ENCODE data around the gene CNIH1. TPM values are rescaled to one million over a fixed set of nuclear protein-coding genes. Genes with fewer than 3 reads are reported as not detected.

The CNIH1 gene
- polyA plus RNA-seq (2013, experiment 1 of 2) = 116 TPM
- 127 TPM for polyA plus RNA-seq (2013, experiment 2 of 2)

GRCh38 chr14:54440873-54441868, at the start of gene CNIH1:
TSS of gene CNIH1 (minus strand) at chr14:54441374. CDS start at chr14:54441327, 47 bp downstream.
- peaks cover 25% of the 10 kb centered on the region for H3K4me1 ChIP-seq (ENCODE audit: insufficient read depth, low read length)
- 3% methylated on average over 96 of the region's 100 CpGs for WGBS
- H3K36me3 ChIP-seq (ENCODE audit: insufficient read depth, low read length) = no peaks in the 10 kb centered on the region

GRCh38 chr14:54490445-54491175, 49.4 kb upstream of the CNIH1 start:
- Histone ChIP-seq H3K36me3 (ENCODE audit: insufficient read depth, low read length) (no peaks in the 10 kb centered on the region), H3K4me1 (ENCODE audit: insufficient read depth, low read length) (peaks cover 21% of the 10 kb centered on the region), H3K4me3 (ENCODE audit: low read length) (no peak overlapping the region), H3K9me3 (ENCODE audit: insufficient read depth, low read depth, low read length) (no peaks in the 10 kb centered on the region), H3K27ac (ENCODE audit: low read depth, low read length) (no peak overlapping the region), H3K27me3 (ENCODE audit: insufficient read depth, low read length) (no peaks in the 10 kb centered on the region), H3K9ac (ENCODE audit: low read depth, low read length) (no peak overlapping the region)
- WGBS = 66% methylated on average over 2 of the region's 3 CpGs

More at GRCh38 chr14:54440873-54441868, at the start of gene CNIH1:
- peak within 1 kb of the TSS; percentile 99 for H3K27ac ChIP-seq (ENCODE audit: low read depth, low read length)
- H3K9ac ChIP-seq (ENCODE audit: low read depth, low read length) = peak within 1 kb of the TSS; percentile 98
- peak within 1 kb of the TSS; percentile 97 for H3K4me3 ChIP-seq (ENCODE audit: low read length)
- H3K27me3 ChIP-seq (ENCODE audit: insufficient read depth, low read length) = no peaks in the 10 kb centered on the region
- H3K9me3 ChIP-seq (ENCODE audit: insufficient read depth, low read depth, low read length) = no peaks in the 10 kb centered on the region

- Histone ChIP-seq H3K9me3 (ENCODE audit: insufficient read depth, low read depth, low read length) (no peaks in the 10 kb centered on the region), H3K4me1 (ENCODE audit: insufficient read depth, low read length) (peaks cover 21% of the 10 kb centered on the region), H3K27ac (ENCODE audit: low read depth, low read length) (no peak overlapping the region), H3K9ac (ENCODE audit: low read depth, low read length) (no peak overlapping the region), H3K36me3 (ENCODE audit: insufficient read depth, low read length) (no peaks in the 10 kb centered on the region), H3K27me3 (ENCODE audit: insufficient read depth, low read length) (no peaks in the 10 kb centered on the region), H3K4me3 (ENCODE audit: low read length) (no peak overlapping the region; the same call in 1 of the 2 replicates)
- WGBS = 96% methylated on average over 4 of the region's 4 CpGs
Measured at GRCh38 chr14:54489731-54490444, 48.7 kb upstream of the CNIH1 start.

DNA sequence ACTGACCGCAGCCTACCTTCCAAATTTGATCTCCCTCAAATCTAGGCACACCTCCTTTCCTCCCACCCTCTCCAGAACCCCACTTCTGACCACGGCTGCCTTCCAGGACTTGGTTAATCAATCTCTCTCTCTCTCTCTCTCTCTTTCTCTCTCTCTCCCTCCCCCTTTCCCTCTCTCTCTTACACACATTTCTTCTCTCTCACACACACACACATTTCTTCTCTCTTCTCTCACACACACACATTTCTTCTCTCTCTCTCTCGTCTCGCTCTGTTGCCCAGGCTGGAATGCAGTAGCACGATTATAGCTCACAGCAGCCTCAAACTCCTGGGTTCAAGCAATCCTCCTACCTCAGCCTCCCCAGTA, 48.1 kb upstream of the CNIH1 start:
- WGBS = 53% methylated on average over 5 of the region's 5 CpGs
- Histone ChIP-seq H3K9ac (ENCODE audit: low read depth, low read length) (peak overlapping the region; percentile 86), H3K4me1 (ENCODE audit: insufficient read depth, low read length) (peaks cover 21% of the 10 kb centered on the region), H3K27me3 (ENCODE audit: insufficient read depth, low read length) (no peaks in the 10 kb centered on the region), H3K4me3 (ENCODE audit: low read length) (peak overlapping the region; percentile 88), H3K36me3 (ENCODE audit: insufficient read depth, low read length) (no peaks in the 10 kb centered on the region), H3K27ac (ENCODE audit: low read depth, low read length) (peak overlapping the region; percentile 73), H3K9me3 (ENCODE audit: insufficient read depth, low read depth, low read length) (no peaks in the 10 kb centered on the region)

DNA sequence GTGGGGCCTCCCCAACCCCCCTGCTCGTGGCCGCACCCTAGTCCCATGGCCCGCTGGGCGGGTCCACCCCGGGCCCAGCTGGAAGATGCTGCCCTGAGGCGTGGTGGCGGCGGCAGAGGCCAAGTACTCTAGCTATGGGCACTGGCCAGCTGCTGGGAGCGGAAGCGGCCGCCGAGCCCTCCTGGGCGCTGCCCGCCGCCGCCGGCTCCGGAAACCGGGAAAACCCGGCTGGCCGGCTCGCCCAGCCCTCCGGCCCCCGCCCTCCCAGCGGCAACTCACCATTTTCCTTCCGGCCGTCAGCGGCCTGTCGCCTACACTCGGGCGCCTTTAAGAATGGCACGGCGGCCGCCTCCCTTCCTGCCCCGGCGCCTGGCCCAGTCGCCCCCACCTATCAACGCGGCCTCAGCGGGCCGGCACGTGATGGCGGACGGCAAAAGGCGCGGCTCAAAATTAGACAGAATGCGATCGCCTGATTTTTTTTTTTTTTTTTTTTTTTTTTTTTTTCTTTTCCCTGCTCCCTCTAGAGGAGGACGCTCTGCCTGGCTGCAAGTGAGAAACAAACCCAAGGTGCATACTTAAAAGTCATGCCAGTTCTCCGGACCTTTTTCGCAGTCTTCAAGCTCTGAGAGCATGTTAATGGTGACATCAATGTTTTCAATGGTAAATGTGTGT, 47.6 kb upstream of the CNIH1 start, which contains the start of gene GMFB:
GMFB (minus strand) TSS at position 335 of the 672 bp plus-strand sequence; CDS start at position 282, 53 bp downstream.
- under 1% methylated on average over 51 of the region's 51 CpGs for WGBS
- peak within 1 kb of the TSS; percentile 88 for H3K4me3 ChIP-seq (ENCODE audit: low read length)
- no peaks in the 10 kb centered on the region for H3K9me3 ChIP-seq (ENCODE audit: insufficient read depth, low read depth, low read length)
- peaks cover 21% of the 10 kb centered on the region for H3K4me1 ChIP-seq (ENCODE audit: insufficient read depth, low read length)
- peak within 1 kb of the TSS; percentile 86 for H3K9ac ChIP-seq (ENCODE audit: low read depth, low read length)
- H3K36me3 ChIP-seq (ENCODE audit: insufficient read depth, low read length) = no peaks in the 10 kb centered on the region
- H3K27ac ChIP-seq (ENCODE audit: low read depth, low read length) = peak within 1 kb of the TSS; percentile 94
- H3K27me3 ChIP-seq (ENCODE audit: insufficient read depth, low read length) = no peaks in the 10 kb centered on the region

- 1% methylated on average over 9 of the region's 9 CpGs for WGBS
- Histone ChIP-seq H3K27me3 (ENCODE audit: insufficient read depth, low read length) (no peaks in the 10 kb centered on the region), H3K9ac (ENCODE audit: low read depth, low read length) (peak overlapping the region; percentile 86), H3K4me1 (ENCODE audit: insufficient read depth, low read length) (peaks cover 21% of the 10 kb centered on the region), H3K4me3 (ENCODE audit: low read length) (peak overlapping the region; percentile 88), H3K36me3 (ENCODE audit: insufficient read depth, low read length) (peaks cover 3% of the 10 kb centered on the region), H3K27ac (ENCODE audit: low read depth, low read length) (peak overlapping the region; percentile 94), H3K9me3 (ENCODE audit: insufficient read depth, low read depth, low read length) (no peaks in the 10 kb centered on the region)
Measured at GRCh38 chr14:54488318-54488645, 47.1 kb upstream of the CNIH1 start.

DNA sequence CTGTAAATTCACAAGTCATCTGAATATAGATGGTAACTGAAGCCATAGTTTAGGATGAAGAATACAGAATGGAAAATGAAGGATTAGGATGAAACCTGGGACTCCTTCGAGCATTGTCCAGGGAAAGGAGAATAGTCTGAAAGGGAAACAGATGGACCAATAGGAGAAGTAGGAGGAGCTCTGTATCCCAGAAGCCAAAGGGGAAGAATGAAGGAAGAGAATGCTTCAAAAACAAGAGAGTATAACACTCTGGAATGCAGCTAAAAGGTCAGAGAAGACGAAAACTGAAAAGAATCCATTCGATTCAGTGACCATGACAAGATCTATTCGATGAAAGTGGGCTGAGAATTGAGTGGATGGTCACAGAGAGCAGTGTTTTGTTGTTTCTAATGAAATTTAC, 46.6 kb upstream of the CNIH1 start:
- Histone ChIP-seq H3K9ac (ENCODE audit: low read depth, low read length) (peak overlapping the region; percentile 86), H3K4me3 (ENCODE audit: low read length) (peak overlapping the region; percentile 88), H3K4me1 (ENCODE audit: insufficient read depth, low read length) (peaks cover 18% of the 10 kb centered on the region), H3K9me3 (ENCODE audit: insufficient read depth, low read depth, low read length) (no peaks in the 10 kb centered on the region), H3K36me3 (ENCODE audit: insufficient read depth, low read length) (peaks cover 8% of the 10 kb centered on the region), H3K27ac (ENCODE audit: low read depth, low read length) (peak overlapping the region; percentile 94), H3K27me3 (ENCODE audit: insufficient read depth, low read length) (no peaks in the 10 kb centered on the region)
- 50% methylated on average over 4 of the region's 4 CpGs for WGBS

GRCh38 chr14:54486685-54487084, 45.5 kb upstream of the CNIH1 start:
- no peak overlapping the region for H3K27ac ChIP-seq (ENCODE audit: low read depth, low read length)
- H3K9ac ChIP-seq (ENCODE audit: low read depth, low read length) = no peak overlapping the region
- H3K9me3 ChIP-seq (ENCODE audit: insufficient read depth, low read depth, low read length) = no peaks in the 10 kb centered on the region
- H3K27me3 ChIP-seq (ENCODE audit: insufficient read depth, low read length) = no peaks in the 10 kb centered on the region
- 0 out of 2 replicates have a peak overlapping the region, but pooled peaks have one; percentile 20 for H3K4me3 ChIP-seq (ENCODE audit: low read length)
- WGBS = no CpG with 5 or more reads among the region's 1 CpG
- H3K36me3 ChIP-seq (ENCODE audit: insufficient read depth, low read length) = peaks cover 19% of the 10 kb centered on the region
- H3K4me1 ChIP-seq (ENCODE audit: insufficient read depth, low read length) = peaks cover 18% of the 10 kb centered on the region

DNA sequence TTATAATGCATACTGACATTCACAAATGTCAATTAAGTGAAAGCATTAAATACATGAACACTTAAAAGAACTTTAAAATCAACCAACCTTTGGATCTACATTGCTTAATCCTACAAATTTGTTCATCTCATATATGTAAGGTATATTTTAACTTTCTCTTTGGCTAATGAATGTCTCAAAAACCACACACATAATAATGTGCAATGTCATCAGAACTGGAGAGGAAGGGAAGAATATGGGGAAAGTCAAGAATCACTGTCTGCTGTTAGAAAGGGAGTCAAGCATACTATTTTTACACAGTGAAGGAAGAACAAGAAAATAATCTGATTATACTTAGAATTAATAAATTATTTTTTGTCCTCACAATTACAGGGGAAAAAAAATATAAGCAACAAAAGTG, 42.7 kb upstream of the CNIH1 start:
- H3K27ac ChIP-seq (ENCODE audit: low read depth, low read length) = no peak overlapping the region
- no peak overlapping the region for H3K9ac ChIP-seq (ENCODE audit: low read depth, low read length)
- H3K36me3 ChIP-seq (ENCODE audit: insufficient read depth, low read length) = peaks cover 47% of the 10 kb centered on the region
- no peaks in the 10 kb centered on the region for H3K9me3 ChIP-seq (ENCODE audit: insufficient read depth, low read depth, low read length)
- H3K4me1 ChIP-seq (ENCODE audit: insufficient read depth, low read length) = peaks cover 8% of the 10 kb centered on the region
- no peaks in the 10 kb centered on the region for H3K27me3 ChIP-seq (ENCODE audit: insufficient read depth, low read length)
- no peak overlapping the region for H3K4me3 ChIP-seq (ENCODE audit: low read length)

- no peaks in the 10 kb centered on the region for H3K27me3 ChIP-seq (ENCODE audit: insufficient read depth, low read length)
- no peak overlapping the region for H3K27ac ChIP-seq (ENCODE audit: low read depth, low read length)
- 95% methylated on average over 8 of the region's 8 CpGs for WGBS
- H3K36me3 ChIP-seq (ENCODE audit: insufficient read depth, low read length) = peaks cover 54% of the 10 kb centered on the region
- H3K4me3 ChIP-seq (ENCODE audit: low read length) = no peak overlapping the region
- no peak overlapping the region for H3K9ac ChIP-seq (ENCODE audit: low read depth, low read length)
- H3K4me1 ChIP-seq (ENCODE audit: insufficient read depth, low read length) = peaks cover 8% of the 10 kb centered on the region
- H3K9me3 ChIP-seq (ENCODE audit: insufficient read depth, low read depth, low read length) = no peaks in the 10 kb centered on the region
Measured at GRCh38 chr14:54483073-54483745, 42.0 kb upstream of the CNIH1 start.
